ENCODE data around the gene PHACTR3. TPM values are rescaled to one million over a fixed set of nuclear protein-coding genes. Genes with fewer than 3 reads are reported as not detected.

The PHACTR3 gene
- total and polyA plus RNA-seq, 2 donors (not counting 3 experiments of a cell fraction or from before 2014, with no cell fraction given), result not detected

GRCh38 chr20:59794555-59794954 lies 190.2 kb downstream of the PHACTR3 start:
- FAIRE-seq, result no peak
- TF ChIP-seq POLR2AphosphoS5 (IDR thresholded peaks at IDR 0.05; ENCODE audit: insufficient read depth, low read depth, low read length), result no peak
- TF ChIP-seq EZH2 (IDR thresholded peaks at IDR 0.05; ENCODE audit: borderline replicate concordance, low read depth, low read length, severe bottlenecking), result no peak
- no peak for TF ChIP-seq MYC (IDR thresholded peaks at IDR 0.05; ENCODE audit: low read depth, low read length)
- no peak for TF ChIP-seq MAX (IDR thresholded peaks at IDR 0.05; ENCODE audit: insufficient read depth, insufficient read length)
- no peak for TF ChIP-seq POLR2A (IDR thresholded peaks at IDR 0.05; ENCODE audit: low read depth, low read length)
- CTCF ChIA-PET, result no interaction called here
- no peaks in the 10 kb centered on the region for H3K79me2 ChIP-seq (ENCODE audit: control insufficient read depth, insufficient read depth, low read length)
- H3K27me3 ChIP-seq (ENCODE audit: control insufficient read depth in 2 of 2, insufficient read depth in 2 of 2, low read length in 2 of 2), result no peaks in the 10 kb centered on the region
- no peaks in the 10 kb centered on the region for H3K9me1 ChIP-seq (replicated peaks; ENCODE audit: control insufficient read depth, extremely low read depth, insufficient read depth, low read length)
- no peaks in the 10 kb centered on the region for H3K36me3 ChIP-seq (ENCODE audit: control insufficient read depth in 2 of 2, extremely low read depth in 1 of 2, insufficient read depth in 2 of 2, low read length in 2 of 2)
- no peak overlapping the region for H2AFZ ChIP-seq (ENCODE audit: low read depth, low read length)
- no peaks in the 10 kb centered on the region for H3K4me1 ChIP-seq (ENCODE audit: control insufficient read depth, extremely low read depth, insufficient read depth, low read length)
- no peak overlapping the region for H3K4me3 ChIP-seq (replicated peaks in 1 of 3; ENCODE audit: insufficient read depth in 1 of 3, low read depth in 1 of 3, low read length in 3 of 3)
- H3K27ac ChIP-seq (ENCODE audit: insufficient read depth, low read depth, low read length), result no peak overlapping the region
- no peak overlapping the region for H3K4me2 ChIP-seq (ENCODE audit: insufficient read depth, low read length)
- H3K9ac ChIP-seq (replicated peaks; ENCODE audit: extremely low read depth, insufficient read depth, low read length), result no peak overlapping the region
- intact Hi-C loops (cut with micrococcal nuclease) (loop anchor here (5.0 kb wide), 1 partner anchor 872 kb away; no protein-coding TSS in a partner anchor), dilution Hi-C loops (cut with MboI; ENCODE audit: extremely low pct_ligation_motif_present, low sequenced_read_pairs) (no loop called here)
- H3K9me3 ChIP-seq (replicated peaks; ENCODE audit: control insufficient read depth, insufficient read depth, low read length), result no peaks in the 10 kb centered on the region
- H4K20me1 ChIP-seq (replicated peaks; ENCODE audit: control insufficient read depth, extremely low read depth, insufficient read depth, low read length), result no peaks in the 10 kb centered on the region
- POLR2A ChIA-PET, result no interaction called here
- no peak for DNase-seq (ENCODE audit: low read depth, low spot score)
- BruUV-seq (replicated peaks), result no TSS peak

- DNase-seq (ENCODE audit: low read depth, low spot score) (no peak), FAIRE-seq (no peak)
- peaks cover 2% of the 10 kb centered on the region for H3K9me3 ChIP-seq (replicated peaks; ENCODE audit: control insufficient read depth, insufficient read depth, low read length)
- H3K27ac ChIP-seq (ENCODE audit: insufficient read depth, low read depth, low read length), result no peak overlapping the region
- no peaks in the 10 kb centered on the region for H4K20me1 ChIP-seq (replicated peaks; ENCODE audit: control insufficient read depth, extremely low read depth, insufficient read depth, low read length)
- no peaks in the 10 kb centered on the region for H3K36me3 ChIP-seq (ENCODE audit: control insufficient read depth in 2 of 2, extremely low read depth in 1 of 2, insufficient read depth in 2 of 2, low read length in 2 of 2)
- no peaks in the 10 kb centered on the region for H3K4me1 ChIP-seq (ENCODE audit: control insufficient read depth, extremely low read depth, insufficient read depth, low read length)
- no peaks in the 10 kb centered on the region for H3K9me1 ChIP-seq (replicated peaks; ENCODE audit: control insufficient read depth, extremely low read depth, insufficient read depth, low read length)
- POLR2A ChIA-PET, result no interaction called here
- H3K4me3 ChIP-seq (replicated peaks in 1 of 3; ENCODE audit: insufficient read depth in 1 of 3, low read depth in 1 of 3, low read length in 3 of 3), result no peak overlapping the region
- CTCF ChIA-PET, result no interaction called here
- dilution Hi-C loops (cut with MboI; ENCODE audit: extremely low pct_ligation_motif_present, low sequenced_read_pairs) (no loop called here), intact Hi-C loops (cut with micrococcal nuclease) (no loop called here)
- H2AFZ ChIP-seq (ENCODE audit: low read depth, low read length), result no peak overlapping the region
- TF ChIP-seq CTCF (IDR thresholded peaks at IDR 0.05; ENCODE audit: extremely low read depth in 1 of 2, insufficient read depth in 1 of 2, low read depth in 1 of 2, low read length in 2 of 2) (no peak), FOS (IDR thresholded peaks at IDR 0.05; ENCODE audit: borderline replicate concordance, insufficient read depth, low read length) (no peak), EZH2 (IDR thresholded peaks at IDR 0.05; ENCODE audit: borderline replicate concordance, low read depth, low read length, severe bottlenecking) (no peak), JUN (IDR thresholded peaks at IDR 0.05; ENCODE audit: borderline replicate concordance, insufficient read depth, insufficient read length, low read depth) (no peak), MYC (IDR thresholded peaks at IDR 0.05; ENCODE audit: low read depth, low read length) (no peak), POLR2A (IDR thresholded peaks at IDR 0.05; ENCODE audit: low read depth, low read length) (no peak), POLR2AphosphoS5 (IDR thresholded peaks at IDR 0.05; ENCODE audit: insufficient read depth, low read depth, low read length) (no peak), MAX (IDR thresholded peaks at IDR 0.05; ENCODE audit: insufficient read depth, insufficient read length) (no peak), GATA2 (IDR thresholded peaks at IDR 0.05; ENCODE audit: insufficient read depth, insufficient read length, low read depth, low read length) (no peak)
- no peak overlapping the region for H3K9ac ChIP-seq (replicated peaks; ENCODE audit: extremely low read depth, insufficient read depth, low read length)
- no peaks in the 10 kb centered on the region for H3K79me2 ChIP-seq (ENCODE audit: control insufficient read depth, insufficient read depth, low read length)
- H3K4me2 ChIP-seq (ENCODE audit: insufficient read depth, low read length), result no peak overlapping the region
- BruUV-seq (replicated peaks), result no TSS peak
- H3K27me3 ChIP-seq (ENCODE audit: control insufficient read depth in 2 of 2, insufficient read depth in 2 of 2, low read length in 2 of 2), result no peaks in the 10 kb centered on the region
Measured at GRCh38 chr20:59800309-59800708, 196.0 kb downstream of the PHACTR3 start.
